HCT116 (cell line): ENCODE data around the gene TANGO6. TPM values are rescaled to one million over a fixed set of nuclear protein-coding genes. Genes with fewer than 3 reads are reported as not detected.

Source experiments
- ATAC-seq: fragments of 200-7000 bp; cut with Tn5 transposase; 2 replicates; pipeline ENCODE4 v1.9.1; 2020; ENCODE audit warnings: mild to moderate bottlenecking, moderate library complexity
- BruUV-seq: library from RNA; stranded (reverse); fragments of 400-500 nt; replicated peaks from 2 replicates; lab custom pipeline; 2021; lab: Mats Ljungman, UMichigan
- CTCF ChIA-PET: fragments of 300-600 bp; sonication (Branson Sonifier 250); formaldehyde crosslinking; loops from one replicate; lab custom pipeline; 2021; ENCODE audit warnings: antibody characterized with exemption; lab: Charles Lee
- POLR2A ChIA-PET: fragments of 300-600, 350-600 bp; sonication (Branson Sonifier 250); formaldehyde crosslinking; loops from one replicate; lab custom pipeline; 2021; ENCODE audit warnings: antibody characterized with exemption; lab: Charles Lee
- RAD21 ChIA-PET, 2 experiments: fragments of 300-600 bp; sonication (Branson Sonifier 250); formaldehyde crosslinking; loops; one replicate each; lab custom pipeline; 2023; ENCODE audit warnings: low total read pairs in 2 of 2; ENCODE audit not compliant: uncharacterized antibody in 2 of 2, unreplicated experiment in 2 of 2, low non-redundant PET in 1 of 2; lab: Charles Lee
- DNase-seq: peaks from one replicate; pipeline ENCODE4 v3.0.0-alpha.2; 2010; ENCODE audit warnings: low read depth, low spot score
- H2AFZ ChIP-seq: fragments of 200-600 bp; shearing (Covaris generic), sonication (generic); 2 replicates; pipeline ENCODE4 v1.6.1; 2017; ENCODE audit warnings: low read depth, mixed run types, mixed read lengths, antibody characterized with exemption, low read length; ENCODE audit not compliant: poor library complexity, severe bottlenecking
- H3K27ac ChIP-seq: 2 replicates; pipeline ENCODE4 v1.5.1; 2012; ENCODE audit warnings: low read depth, low read length
- H3K27me3 ChIP-seq: fragments of 200-600 bp; sonication (generic); 2 replicates; pipeline ENCODE4 v1.6.1; 2016; ENCODE audit warnings: mixed run types, low read length, mixed read lengths; ENCODE audit not compliant: insufficient read depth
- H3K36me3 ChIP-seq, 2 experiments: fragments of 200-500 bp in 1 of 2; fragments of 200-600 bp in 1 of 2; sonication (Bioruptor generic) in 1 of 2; sonication (generic) in 1 of 2; 2 replicates each; pipeline versions ENCODE4 v1.5.1 to v1.6.1; 2014 to 2016; ENCODE audit warnings: low read length in 2 of 2, inconsistent platforms in 1 of 2, mixed read lengths in 1 of 2, mixed run types in 1 of 2; ENCODE audit not compliant: insufficient read depth in 2 of 2, control insufficient read depth in 1 of 2
- H3K4me1 ChIP-seq, 2 experiments: fragments of 200-600 bp in 1 of 2; sonication (generic) in 1 of 2; 2 replicates each; pipeline versions ENCODE4 v1.5.1 to v1.6.1; 2012 to 2017; ENCODE audit warnings: low read length in 2 of 2, inconsistent platforms in 1 of 2, mild to moderate bottlenecking in 1 of 2, mixed read lengths in 1 of 2, mixed run types in 1 of 2, moderate library complexity in 1 of 2; ENCODE audit not compliant: insufficient read depth in 2 of 2, control insufficient read depth in 1 of 2
- H3K4me2 ChIP-seq: fragments of 200-600 bp; sonication (generic); 2 replicates; pipeline ENCODE4 v1.6.1; 2017; ENCODE audit warnings: mixed run types, low read length, mixed read lengths
- H3K4me3 ChIP-seq, 2 experiments: fragments of 200-600 bp in 1 of 2; sonication (generic) in 1 of 2; replicated peaks in 1 of 2; 2 replicates each; pipeline ENCODE4 v1.5.1; 2011 to 2016; ENCODE audit warnings: low read length in 2 of 2, control low read depth in 1 of 2, low read depth in 1 of 2, mild to moderate bottlenecking in 1 of 2, mixed read lengths in 1 of 2, mixed run types in 1 of 2
- H3K79me2 ChIP-seq: fragments of 200-600 bp; sonication (generic); 2 replicates; pipeline ENCODE4 v1.6.1; 2017; ENCODE audit warnings: mild to moderate bottlenecking, mixed run types, low read length, moderate library complexity, mixed read lengths; ENCODE audit not compliant: insufficient read depth
- H3K9ac ChIP-seq: fragments of 200-600 bp; sonication (generic); 2 replicates; pipeline ENCODE4 v1.6.1; 2016; ENCODE audit warnings: low read length, mixed read lengths
- H3K9me2 ChIP-seq: fragments of 200-600 bp; sonication (generic), shearing (Covaris generic); 2 replicates; pipeline ENCODE4 v1.6.1; 2017; ENCODE audit warnings: mixed run types, mild to moderate bottlenecking, moderate library complexity; ENCODE audit not compliant: insufficient read depth
- H3K9me3 ChIP-seq, 2 experiments: fragments of 200-500 bp in 1 of 2; fragments of 200-600 bp in 1 of 2; sonication (Bioruptor generic) in 1 of 2; sonication (generic) in 1 of 2; 2 replicates each; pipeline ENCODE4 v1.6.1; 2014 to 2017; ENCODE audit warnings: low read length in 2 of 2, mixed read lengths in 2 of 2, inconsistent platforms in 1 of 2, low read depth in 1 of 2, mild to moderate bottlenecking in 1 of 2, mixed run types in 1 of 2, moderate library complexity in 1 of 2; ENCODE audit not compliant: control insufficient read depth in 1 of 2, insufficient read depth in 1 of 2
- H4K20me1 ChIP-seq: fragments of 200-600 bp; sonication (generic), shearing (Covaris generic); 2 replicates; pipeline ENCODE4 v1.6.1; 2017; ENCODE audit warnings: mixed run types, mild to moderate bottlenecking, moderate library complexity; ENCODE audit not compliant: insufficient read depth
- CBX3 ChIP-seq: IDR thresholded peaks from 2 replicates; pipeline ENCODE4 v1.6.1; 2012; ENCODE audit warnings: low read depth
- CEBPB ChIP-seq: IDR thresholded peaks from 2 replicates; pipeline ENCODE4 v1.6.1; 2012; ENCODE audit warnings: low read depth
- ELF1 ChIP-seq: IDR thresholded peaks from 2 replicates; pipeline ENCODE4 v1.6.1; 2012; ENCODE audit warnings: low read depth, borderline replicate concordance
- EZH2 ChIP-seq: fragments of 200-600 bp; sonication (generic); IDR thresholded peaks from 2 replicates; pipeline ENCODE4 v1.6.1; 2017; ENCODE audit warnings: antibody characterized with exemption, mixed run types
- FOSL1 ChIP-seq: IDR thresholded peaks from 2 replicates; pipeline ENCODE4 v1.6.1; 2012; ENCODE audit warnings: low read depth
- JUND ChIP-seq: IDR thresholded peaks from 2 replicates; pipeline ENCODE4 v1.6.1; 2012
- MAX ChIP-seq: IDR thresholded peaks from 2 replicates; pipeline ENCODE4 v1.6.1; 2012
- POLR2A ChIP-seq: IDR thresholded peaks from 2 replicates; pipeline ENCODE4 v1.7.0; 2011; ENCODE audit warnings: borderline replicate concordance; ENCODE audit not compliant: insufficient read depth, insufficient read length; ENCODE audit errors: extremely low read depth
- POLR2AphosphoS5 ChIP-seq: IDR thresholded peaks from 2 replicates; pipeline ENCODE4 v1.6.1; 2011; ENCODE audit warnings: mild to moderate bottlenecking, low read depth, low read length, moderate library complexity
- RAD21 ChIP-seq: IDR thresholded peaks from 2 replicates; pipeline ENCODE4 v1.6.1; 2012; ENCODE audit warnings: low read depth, mild to moderate bottlenecking
- SIN3A ChIP-seq: IDR thresholded peaks from 2 replicates; pipeline ENCODE4 v1.6.1; 2012; ENCODE audit warnings: low read depth
- SP1 ChIP-seq: IDR thresholded peaks from 2 replicates; pipeline ENCODE4 v1.6.1; 2012; ENCODE audit warnings: low read depth
- SRF ChIP-seq: IDR thresholded peaks from 2 replicates; pipeline ENCODE4 v1.6.1; 2012; ENCODE audit warnings: low read depth
- TCF7L2 ChIP-seq: IDR thresholded peaks from 2 replicates; pipeline ENCODE4 v1.7.0; 2011; ENCODE audit warnings: borderline replicate concordance, inconsistent platforms; ENCODE audit not compliant: insufficient read depth, insufficient read length; ENCODE audit errors: extremely low read depth
- YY1 ChIP-seq: IDR thresholded peaks from 2 replicates; pipeline ENCODE4 v1.6.1; 2011; ENCODE audit warnings: low read length, low read depth, moderate library complexity, mild to moderate bottlenecking; ENCODE audit not compliant: insufficient replicate concordance; ENCODE audit errors: extremely low read depth
- ZBTB33 ChIP-seq: IDR thresholded peaks from 2 replicates; pipeline ENCODE4 v1.6.1; 2011; ENCODE audit warnings: mild to moderate bottlenecking, low read length, moderate library complexity; ENCODE audit not compliant: insufficient replicate concordance; ENCODE audit errors: extremely low read depth
- ZFX ChIP-seq: fragments of 450-650 bp; IDR thresholded peaks from 2 replicates; pipeline ENCODE4 v1.6.1; 2017
- ZNF274 ChIP-seq: fragments of 200-500 bp; sonication (Bioruptor generic); IDR thresholded peaks from 2 replicates; pipeline ENCODE4 v1.6.1; 2014; ENCODE audit warnings: mild to moderate bottlenecking, low read depth, low read length, inconsistent platforms
- intact Hi-C: fragments of 100-400 bp; cut with micrococcal nuclease; formaldehyde crosslinking; loops from 2 replicates; pipeline ENCODE4 v1.10.0; 2022
- total RNA-seq: library from RNA; stranded (reverse); gene quantifications from one replicate; pipeline ENCODE4 v1.2.1, GENCODE V29; 2021; ENCODE audit not compliant: unreplicated experiment
- TF ChIP-seq, protein P1 (sequence below): IDR thresholded peaks from 2 replicates; pipeline ENCODE4 v1.6.1; 2012; ENCODE audit warnings: low read depth
- TF ChIP-seq, protein P2 (sequence below), 3 experiments: fragments of 200-600 bp in 1 of 3; sonication (generic) in 1 of 3; IDR thresholded peaks in 2 of 3; conservative IDR thresholded peaks in 1 of 3; 2 replicates each; pipeline ENCODE4 v1.5.1; 2012 to 2017; ENCODE audit warnings: low read depth in 2 of 3, low read length in 2 of 3, antibody characterized with exemption in 1 of 3, borderline replicate concordance in 1 of 3, control low read depth in 1 of 3, mild to moderate bottlenecking in 1 of 3, mixed read lengths in 1 of 3, mixed run types in 1 of 3, moderate library complexity in 1 of 3; ENCODE audit not compliant: insufficient read depth in 1 of 3

TANGO6 gene
- total RNA-seq, 1 experiment from 2014 or later = 16.4 TPM

GRCh38 chr16:69087161-69087581 is 243.8 kb downstream of the TANGO6 start:
- no peak for TF ChIP-seq FOSL1
- TF ChIP-seq POLR2AphosphoS5 = no peak
- TF ChIP-seq RAD21 = no peak
- TF ChIP-seq CEBPB = no peak
- no peak for TF ChIP-seq JUND
- no peak for TF ChIP-seq YY1
- no peak for TF ChIP-seq ELF1
- no peak for TF ChIP-seq SP1
- TF ChIP-seq TCF7L2 = no peak
- no peak for TF ChIP-seq EZH2
- TF ChIP-seq SIN3A = no peak
- no peak for TF ChIP-seq SRF
- no peak for TF ChIP-seq MAX
- no peak for TF ChIP-seq ZFX
- TF ChIP-seq, protein P1, sequence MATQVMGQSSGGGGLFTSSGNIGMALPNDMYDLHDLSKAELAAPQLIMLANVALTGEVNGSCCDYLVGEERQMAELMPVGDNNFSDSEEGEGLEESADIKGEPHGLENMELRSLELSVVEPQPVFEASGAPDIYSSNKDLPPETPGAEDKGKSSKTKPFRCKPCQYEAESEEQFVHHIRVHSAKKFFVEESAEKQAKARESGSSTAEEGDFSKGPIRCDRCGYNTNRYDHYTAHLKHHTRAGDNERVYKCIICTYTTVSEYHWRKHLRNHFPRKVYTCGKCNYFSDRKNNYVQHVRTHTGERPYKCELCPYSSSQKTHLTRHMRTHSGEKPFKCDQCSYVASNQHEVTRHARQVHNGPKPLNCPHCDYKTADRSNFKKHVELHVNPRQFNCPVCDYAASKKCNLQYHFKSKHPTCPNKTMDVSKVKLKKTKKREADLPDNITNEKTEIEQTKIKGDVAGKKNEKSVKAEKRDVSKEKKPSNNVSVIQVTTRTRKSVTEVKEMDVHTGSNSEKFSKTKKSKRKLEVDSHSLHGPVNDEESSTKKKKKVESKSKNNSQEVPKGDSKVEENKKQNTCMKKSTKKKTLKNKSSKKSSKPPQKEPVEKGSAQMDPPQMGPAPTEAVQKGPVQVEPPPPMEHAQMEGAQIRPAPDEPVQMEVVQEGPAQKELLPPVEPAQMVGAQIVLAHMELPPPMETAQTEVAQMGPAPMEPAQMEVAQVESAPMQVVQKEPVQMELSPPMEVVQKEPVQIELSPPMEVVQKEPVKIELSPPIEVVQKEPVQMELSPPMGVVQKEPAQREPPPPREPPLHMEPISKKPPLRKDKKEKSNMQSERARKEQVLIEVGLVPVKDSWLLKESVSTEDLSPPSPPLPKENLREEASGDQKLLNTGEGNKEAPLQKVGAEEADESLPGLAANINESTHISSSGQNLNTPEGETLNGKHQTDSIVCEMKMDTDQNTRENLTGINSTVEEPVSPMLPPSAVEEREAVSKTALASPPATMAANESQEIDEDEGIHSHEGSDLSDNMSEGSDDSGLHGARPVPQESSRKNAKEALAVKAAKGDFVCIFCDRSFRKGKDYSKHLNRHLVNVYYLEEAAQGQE = no peak
- no peak for TF ChIP-seq CBX3
- no peak for TF ChIP-seq ZNF274
- TF ChIP-seq, protein P2, sequence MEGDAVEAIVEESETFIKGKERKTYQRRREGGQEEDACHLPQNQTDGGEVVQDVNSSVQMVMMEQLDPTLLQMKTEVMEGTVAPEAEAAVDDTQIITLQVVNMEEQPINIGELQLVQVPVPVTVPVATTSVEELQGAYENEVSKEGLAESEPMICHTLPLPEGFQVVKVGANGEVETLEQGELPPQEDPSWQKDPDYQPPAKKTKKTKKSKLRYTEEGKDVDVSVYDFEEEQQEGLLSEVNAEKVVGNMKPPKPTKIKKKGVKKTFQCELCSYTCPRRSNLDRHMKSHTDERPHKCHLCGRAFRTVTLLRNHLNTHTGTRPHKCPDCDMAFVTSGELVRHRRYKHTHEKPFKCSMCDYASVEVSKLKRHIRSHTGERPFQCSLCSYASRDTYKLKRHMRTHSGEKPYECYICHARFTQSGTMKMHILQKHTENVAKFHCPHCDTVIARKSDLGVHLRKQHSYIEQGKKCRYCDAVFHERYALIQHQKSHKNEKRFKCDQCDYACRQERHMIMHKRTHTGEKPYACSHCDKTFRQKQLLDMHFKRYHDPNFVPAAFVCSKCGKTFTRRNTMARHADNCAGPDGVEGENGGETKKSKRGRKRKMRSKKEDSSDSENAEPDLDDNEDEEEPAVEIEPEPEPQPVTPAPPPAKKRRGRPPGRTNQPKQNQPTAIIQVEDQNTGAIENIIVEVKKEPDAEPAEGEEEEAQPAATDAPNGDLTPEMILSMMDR (IDR thresholded peaks at IDR 0.05 in 2 of 3, conservative IDR thresholded peaks at IDR 0.05 in 1 of 3; ENCODE audit: borderline replicate concordance in 1 of 3, insufficient read depth in 1 of 3, low read depth in 2 of 3, low read length in 2 of 3) = no peak
- no peak for TF ChIP-seq ZBTB33
- no peak for TF ChIP-seq POLR2A
- no peak overlapping the region for H2AFZ ChIP-seq
- no peak for ATAC-seq
- H3K36me3 ChIP-seq = no peaks in the 10 kb centered on the region
- intact Hi-C loops = no loop called here
- H3K27ac ChIP-seq = no peak overlapping the region
- H3K79me2 ChIP-seq = no peaks in the 10 kb centered on the region
- ChIA-PET RAD21 (no interaction called here), POLR2A (no interaction called here), CTCF (no interaction called here)
- no peak overlapping the region for H3K4me2 ChIP-seq
- H3K9me2 ChIP-seq = no peaks in the 10 kb centered on the region
- no peaks in the 10 kb centered on the region for H3K27me3 ChIP-seq
- H3K4me3 ChIP-seq = no peak overlapping the region
- no peak overlapping the region for H3K9ac ChIP-seq
- H4K20me1 ChIP-seq = no peaks in the 10 kb centered on the region
- peaks cover 17 to 27% of the 10 kb centered on the region in 2 experiments for H3K4me1 ChIP-seq
- no peaks in the 10 kb centered on the region for H3K9me3 ChIP-seq
- DNase-seq = no peak
- no TSS peak for BruUV-seq
